HL-60 (cell line): Measurements from ENCODE around the gene PIM3.

Experiments
- CTCF ChIP-seq: IDR thresholded peaks from one replicate; pipeline ENCODE4 v1.5.1; 2011; ENCODE audit warnings: low read length, control low read depth, inconsistent platforms; ENCODE audit not compliant: insufficient read depth
- GABPA ChIP-seq: IDR thresholded peaks from 2 replicates; pipeline ENCODE4 v1.6.1; 2012; ENCODE audit warnings: low read depth
- POLR2AphosphoS5 ChIP-seq: IDR thresholded peaks from 2 replicates; pipeline ENCODE4 v1.6.1; 2012; ENCODE audit warnings: low read depth
- REST ChIP-seq: IDR thresholded peaks from 2 replicates; pipeline ENCODE4 v1.6.1; 2012; ENCODE audit warnings: low read depth; ENCODE audit not compliant: insufficient replicate concordance

DNA sequence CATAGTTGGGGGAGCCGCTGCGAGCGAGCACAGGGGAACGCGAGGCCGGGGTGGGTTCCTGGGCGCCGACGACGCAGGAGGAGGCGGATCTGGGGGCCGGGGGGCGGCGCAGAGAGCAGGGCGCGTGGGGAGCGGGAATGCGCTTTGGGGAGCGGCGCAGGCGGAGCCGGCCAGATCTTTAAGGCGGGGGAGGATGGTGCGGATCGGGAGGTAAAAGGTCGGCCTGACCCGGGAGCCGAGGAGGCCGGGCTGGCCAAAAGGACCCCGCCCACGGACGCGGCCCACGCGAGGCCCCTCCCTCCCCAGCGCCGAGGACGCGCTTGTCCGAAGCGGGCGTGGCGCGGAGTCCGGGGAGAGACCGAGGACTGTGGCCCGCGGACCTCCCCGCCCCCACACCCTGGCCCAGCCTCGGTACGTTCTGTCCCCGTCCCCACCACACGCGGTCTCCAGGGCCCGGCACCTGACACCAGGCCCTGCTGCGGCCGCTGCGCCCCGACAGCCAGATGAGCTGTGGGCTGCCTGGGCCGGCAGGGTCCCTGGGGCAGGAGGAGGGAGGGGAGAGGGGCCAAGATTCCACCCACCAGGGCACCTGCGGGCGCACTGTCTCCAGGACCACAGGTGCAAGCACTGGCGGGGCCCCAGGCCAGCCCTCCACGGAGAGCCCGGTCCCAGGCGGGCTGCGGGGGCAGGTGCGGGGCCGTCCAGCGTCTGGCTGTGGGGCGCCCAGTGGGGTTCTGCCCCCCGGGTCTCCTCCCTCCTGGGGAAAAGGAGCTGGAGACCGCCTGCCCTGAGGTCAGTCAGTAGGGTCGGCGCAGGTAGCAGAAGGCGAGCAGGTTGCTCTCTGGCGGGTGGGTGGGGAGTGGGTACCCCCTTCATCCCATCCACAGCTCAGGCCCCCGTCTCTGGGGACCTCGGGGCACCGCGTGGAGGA is 10.9 kb downstream of the PIM3 start:
- TF ChIP-seq CTCF = no peak
- no peak for TF ChIP-seq REST
- no peak for TF ChIP-seq POLR2AphosphoS5
- no peak for TF ChIP-seq GABPA
